Colonic mucosa (tissue), 4 donors: ENCODE measurements around the gene VTN. TPM values are rescaled to one million over a fixed set of nuclear protein-coding genes. Genes with fewer than 3 reads are reported as not detected.

Experiments
- DNase-seq: peaks from one replicate; pipeline ENCODE4 v3.0.0-alpha.2; 2020
- H3K27ac ChIP-seq: fragments of 200-600 bp; one replicate; pipeline ENCODE4 v1.8.0; 2021
- H3K27me3 ChIP-seq: fragments of 200-600 bp; one replicate; pipeline ENCODE4 v1.8.0; 2021
- H3K36me3 ChIP-seq: fragments of 200-600 bp; one replicate; pipeline ENCODE4 v1.8.0; 2021
- H3K4me1 ChIP-seq: fragments of 200-600 bp; one replicate; pipeline ENCODE4 v1.8.0; 2021; ENCODE audit warnings: mild to moderate bottlenecking
- H3K4me3 ChIP-seq: fragments of 200-600 bp; one replicate; pipeline ENCODE4 v1.8.0; 2021
- H3K9ac ChIP-seq, 2 donors: one replicate each; pipeline ENCODE4 v1.7.0; 2013; ENCODE audit warnings: control low read depth in 2 of 2, low read depth in 2 of 2, low read length in 2 of 2
- H3K9me3 ChIP-seq: fragments of 200-600 bp; one replicate; pipeline ENCODE4 v1.8.0; 2021
- intact Hi-C: fragments of 100-400 bp; cut with DNase I; formaldehyde crosslinking; loops from one replicate; pipeline ENCODE4 v1.14.1; 2022
- total RNA-seq, 2 donors: library from RNA; stranded (reverse); fragmentation: NEBNext Ultra II Directional in 1 of 2; extraction: Animal tissue kit (Norgen Biotek cat#: 25700) in 1 of 2; gene quantifications; one replicate each; pipeline ENCODE4 v1.2.1, GENCODE V29; 2021
- TF ChIP-seq, protein P1 (sequence below): fragments of 200-600 bp; IDR thresholded peaks from one replicate; pipeline ENCODE4 v1.8.0; 2022; ENCODE audit warnings: antibody characterized with exemption, mild to moderate bottlenecking
- donor health status: healthy.
- donor health status: DM: no; HTN: no; CAD: no.
- donor health status: DM: no; HTN: no; CAD: no.

Gene VTN
- total RNA-seq, 2 donors from 2014 or later = 1.8 TPM; not detected in 1

DNA sequence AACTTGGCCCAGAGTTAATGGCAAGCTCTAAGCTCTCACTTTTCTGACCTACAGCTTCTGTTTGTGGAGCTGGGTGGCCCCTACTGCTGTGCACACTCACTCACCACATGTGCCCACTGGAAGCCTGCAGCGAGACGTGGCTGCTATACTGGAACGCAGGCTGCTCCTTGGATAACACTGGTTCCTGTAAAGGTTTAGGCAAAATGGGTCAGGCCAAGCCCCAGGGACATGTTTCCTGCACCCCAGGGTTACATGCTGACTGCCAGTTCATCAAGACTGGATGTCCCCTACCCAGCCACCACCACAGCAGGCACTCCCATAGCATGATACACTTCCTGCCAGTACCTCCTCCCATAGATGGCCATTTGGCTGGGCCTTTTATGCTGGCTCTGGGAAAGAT, 21.1 kb downstream of the VTN start:
- Histone ChIP-seq H3K9me3 (no peaks in the 10 kb centered on the region), H3K27me3 (no peaks in the 10 kb centered on the region), H3K4me1 (no peaks in the 10 kb centered on the region), H3K27ac (no peak overlapping the region), H3K9ac (no peak overlapping the region), H3K4me3 (no peak overlapping the region), H3K36me3 (peaks cover 20% of the 10 kb centered on the region)
- TF ChIP-seq, protein P1, sequence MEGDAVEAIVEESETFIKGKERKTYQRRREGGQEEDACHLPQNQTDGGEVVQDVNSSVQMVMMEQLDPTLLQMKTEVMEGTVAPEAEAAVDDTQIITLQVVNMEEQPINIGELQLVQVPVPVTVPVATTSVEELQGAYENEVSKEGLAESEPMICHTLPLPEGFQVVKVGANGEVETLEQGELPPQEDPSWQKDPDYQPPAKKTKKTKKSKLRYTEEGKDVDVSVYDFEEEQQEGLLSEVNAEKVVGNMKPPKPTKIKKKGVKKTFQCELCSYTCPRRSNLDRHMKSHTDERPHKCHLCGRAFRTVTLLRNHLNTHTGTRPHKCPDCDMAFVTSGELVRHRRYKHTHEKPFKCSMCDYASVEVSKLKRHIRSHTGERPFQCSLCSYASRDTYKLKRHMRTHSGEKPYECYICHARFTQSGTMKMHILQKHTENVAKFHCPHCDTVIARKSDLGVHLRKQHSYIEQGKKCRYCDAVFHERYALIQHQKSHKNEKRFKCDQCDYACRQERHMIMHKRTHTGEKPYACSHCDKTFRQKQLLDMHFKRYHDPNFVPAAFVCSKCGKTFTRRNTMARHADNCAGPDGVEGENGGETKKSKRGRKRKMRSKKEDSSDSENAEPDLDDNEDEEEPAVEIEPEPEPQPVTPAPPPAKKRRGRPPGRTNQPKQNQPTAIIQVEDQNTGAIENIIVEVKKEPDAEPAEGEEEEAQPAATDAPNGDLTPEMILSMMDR = no peak
- no peak for DNase-seq
- intact Hi-C loops = no loop called here

DNA sequence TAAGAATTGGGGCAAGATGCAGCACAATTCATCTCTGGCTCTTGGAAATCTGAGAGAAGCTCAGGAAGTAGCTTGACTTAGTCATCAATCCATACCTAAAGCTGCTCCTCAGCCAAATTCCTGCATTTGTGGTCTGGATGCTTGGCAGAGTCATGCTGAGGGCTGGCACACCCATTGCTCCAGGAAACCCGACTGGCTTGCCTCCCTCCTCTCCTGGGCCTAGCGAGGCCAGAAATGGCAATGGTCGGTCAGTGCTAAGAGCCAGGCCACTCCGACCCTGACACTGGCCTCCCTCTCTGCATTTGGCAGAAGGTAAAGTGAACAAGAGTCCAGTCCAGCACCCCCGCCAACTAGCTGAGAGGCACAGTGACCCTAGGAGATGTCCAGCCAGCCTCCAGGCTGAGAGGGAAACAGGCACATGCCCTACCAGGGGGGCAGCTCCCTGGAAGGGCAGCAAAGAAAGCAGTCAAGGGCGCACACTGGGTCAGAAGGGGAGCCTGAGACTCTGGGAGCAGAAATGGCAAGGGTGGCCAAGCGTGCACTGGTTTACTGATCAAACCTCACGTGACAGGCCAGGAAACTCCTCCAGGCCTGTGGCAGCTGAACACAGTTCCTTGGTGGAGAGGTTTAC, 22.7 kb downstream of the VTN start:
- DNase-seq = no peak
- Histone ChIP-seq H3K9ac (no peak overlapping the region), H3K36me3 (peaks cover 13% of the 10 kb centered on the region), H3K4me1 (no peaks in the 10 kb centered on the region), H3K4me3 (no peak overlapping the region), H3K27me3 (no peaks in the 10 kb centered on the region), H3K27ac (no peak overlapping the region), H3K9me3 (no peaks in the 10 kb centered on the region)
- intact Hi-C loops = no loop called here
- TF ChIP-seq, protein P1 = no peak

DNA sequence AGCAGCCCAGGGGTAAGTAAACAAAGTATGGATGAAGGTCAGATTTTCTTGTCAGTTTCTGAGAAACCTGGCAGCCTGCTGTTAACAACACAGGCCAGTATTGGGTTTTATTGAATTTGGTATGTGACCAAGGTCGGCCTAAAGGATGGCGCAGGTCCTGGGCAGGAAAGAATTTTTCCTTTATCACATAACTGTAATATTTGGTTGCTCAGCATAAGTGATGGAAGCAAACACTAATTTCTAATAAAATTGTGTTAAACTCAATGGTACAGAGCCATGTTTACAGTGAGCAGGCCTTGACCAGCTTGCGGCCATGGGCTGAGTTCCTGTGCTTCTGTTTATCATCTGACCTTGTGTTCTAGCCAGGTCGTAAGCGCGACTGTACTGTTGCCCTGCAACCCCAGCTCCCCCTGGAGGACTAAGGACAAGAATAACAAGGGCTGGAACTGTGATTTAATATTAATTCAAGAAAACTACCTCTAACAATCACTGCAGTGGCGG, 23.3 kb downstream of the VTN start:
- Histone ChIP-seq H3K9ac (no peak overlapping the region), H3K27ac (no peak overlapping the region), H3K4me3 (no peak overlapping the region), H3K27me3 (no peaks in the 10 kb centered on the region), H3K9me3 (no peaks in the 10 kb centered on the region), H3K4me1 (no peaks in the 10 kb centered on the region), H3K36me3 (peaks cover 14% of the 10 kb centered on the region)
- TF ChIP-seq, protein P1 = no peak
- intact Hi-C loops = no loop called here
- no peak for DNase-seq

DNA sequence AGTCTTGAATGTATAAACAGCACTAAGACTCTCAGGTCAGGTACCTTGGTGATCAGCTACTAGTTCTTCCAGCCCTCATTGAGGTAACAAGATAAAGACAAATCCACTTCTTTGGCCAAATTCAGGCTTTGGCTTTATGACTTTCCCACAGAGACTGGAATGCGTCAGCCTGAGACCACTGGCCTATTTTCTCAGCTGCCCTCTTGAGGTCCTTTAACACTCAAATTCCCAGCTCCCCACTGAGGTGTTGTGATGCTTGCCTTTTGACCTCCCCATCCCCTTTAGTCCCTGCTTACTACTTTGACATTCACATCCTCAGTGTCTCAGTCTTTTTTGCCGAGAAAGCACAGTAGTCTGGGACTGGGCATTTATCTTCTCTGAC, 23.9 kb downstream of the VTN start:
- Histone ChIP-seq H3K27ac (no peak overlapping the region), H3K9ac (no peak overlapping the region)
- TF ChIP-seq, protein P1 = no peak

DNA sequence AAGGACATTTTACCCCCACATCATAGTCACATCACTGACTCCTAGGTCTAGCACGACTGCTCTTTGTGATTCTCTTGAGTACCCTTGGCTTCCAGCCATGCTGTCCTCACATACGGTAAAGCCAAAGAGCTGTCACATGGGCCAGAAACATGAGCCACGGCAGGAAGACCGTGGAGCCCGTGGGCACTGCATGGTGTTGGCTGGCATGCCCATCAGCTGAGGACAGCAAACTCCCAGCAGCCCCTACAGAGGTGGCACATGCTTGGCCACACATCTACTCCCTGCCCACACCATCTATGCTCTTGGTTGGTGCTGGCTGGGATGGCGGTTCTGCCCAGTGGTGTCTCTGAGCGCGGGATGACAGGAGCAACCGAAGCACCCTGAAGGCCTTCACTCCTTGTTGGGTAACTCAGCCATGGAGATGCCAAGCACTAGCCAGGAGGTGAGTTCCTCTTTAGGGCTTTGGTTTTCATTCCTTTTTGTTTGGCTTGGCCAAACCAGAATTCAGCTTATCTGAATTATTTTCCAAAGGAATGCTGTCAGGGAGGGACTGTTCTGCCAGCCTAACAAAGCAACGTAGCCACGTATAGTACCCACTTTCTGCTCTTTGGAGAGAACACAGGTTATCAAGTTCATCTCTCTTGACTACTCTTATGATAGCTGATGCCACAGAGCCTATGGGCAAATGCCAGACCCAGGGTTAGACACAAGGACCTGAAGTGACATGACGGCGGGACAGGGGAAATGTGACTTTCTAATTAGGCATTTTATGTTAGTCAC, 24.5 kb downstream of the VTN start:
- Histone ChIP-seq H3K9ac (no peak overlapping the region), H3K36me3 (peaks cover 18% of the 10 kb centered on the region), H3K4me3 (no peak overlapping the region), H3K27me3 (no peaks in the 10 kb centered on the region), H3K9me3 (no peaks in the 10 kb centered on the region), H3K27ac (no peak overlapping the region), H3K4me1 (no peaks in the 10 kb centered on the region)
- DNase-seq = no peak
- TF ChIP-seq, protein P1 = no peak
- intact Hi-C loops = no loop called here

More for the DNA sequence above, 23.9 kb downstream of the VTN start:
- intact Hi-C loops = no loop called here
- Histone ChIP-seq H3K27me3 (no peaks in the 10 kb centered on the region), H3K4me1 (no peaks in the 10 kb centered on the region), H3K4me3 (no peak overlapping the region), H3K9me3 (no peaks in the 10 kb centered on the region), H3K36me3 (peaks cover 18% of the 10 kb centered on the region)
- DNase-seq = no peak
